Thyroid gland (tissue), 4 donors: ENCODE measurements around the gene ARMC5. TPM values are rescaled to one million over a fixed set of nuclear protein-coding genes. Genes with fewer than 3 reads are reported as not detected.

Source experiments
- DNase-seq, 2 donors: peaks; one replicate each; pipeline ENCODE4 v3.0.0-alpha.2; 2019
- H3K27ac ChIP-seq, 3 donors: fragments of 200-600 bp; sonication (generic); 1 replicate in 2 of 3; 2 replicates in 1 of 3; pipeline ENCODE4 v1.5.1; 2016 to 2019; ENCODE audit warnings: mild to moderate bottlenecking in 1 of 3, moderate library complexity in 1 of 3
- H3K27me3 ChIP-seq: fragments of 200-600 bp; sonication (generic); one replicate; pipeline ENCODE4 v1.5.1; 2019
- H3K36me3 ChIP-seq, 2 donors: fragments of 200-600 bp; sonication (generic); one replicate each; pipeline ENCODE4 v1.5.1; 2016 to 2019
- H3K4me1 ChIP-seq, 2 donors: fragments of 200-600 bp; sonication (generic); one replicate each; pipeline ENCODE4 v1.5.1; 2017 to 2019
- H3K4me3 ChIP-seq, 3 donors: fragments of 200-600 bp; sonication (generic); replicated peaks in 1 of 3; 1 replicate in 2 of 3; 2 replicates in 1 of 3; pipeline ENCODE4 v1.5.1; 2016; ENCODE audit warnings: mild to moderate bottlenecking in 1 of 3
- H3K9me3 ChIP-seq: fragments of 200-600 bp; sonication (generic); one replicate; pipeline ENCODE4 v1.5.1; 2017
- POLR2A ChIP-seq, 2 donors: fragments of 450-650 bp; IDR thresholded peaks; one replicate each; pipeline ENCODE4 v1.6.1; 2017; ENCODE audit warnings: antibody characterized with exemption in 2 of 2, mild to moderate bottlenecking in 2 of 2, moderate library complexity in 1 of 2
- WGBS, 2 donors: methylation state at CpG; one replicate each; pipeline ENCODE4 v1.1.5; 2017; 5-methylcytosine and 5-hydroxymethylcytosine counted together
- intact Hi-C: fragments of 100-400 bp; cut with DNase I; formaldehyde crosslinking; loops from one replicate; pipeline ENCODE4 v1.15.1; 2023
- total RNA-seq, 4 donors: library from RNA; depleted of rRNA; stranded (reverse); fragments of >200 nt; gene quantifications; one replicate each; pipeline ENCODE4 v1.2.3, GENCODE V29; 2016
- TF ChIP-seq, protein P1 (sequence below), 6 experiments: fragments of 200-600 bp in 3 of 6; fragments of 450-650 bp in 3 of 6; sonication (generic) in 3 of 6; IDR thresholded peaks; one replicate each; pipeline ENCODE4 v1.5.1; 2016 to 2019; ENCODE audit warnings: antibody characterized with exemption in 6 of 6, mild to moderate bottlenecking in 2 of 6, inconsistent platforms in 1 of 6, moderate library complexity in 1 of 6

Gene ARMC5
- total RNA-seq, 4 donors from 2014 or later = 13.2 to 18.0 (median 15.3) TPM

- 91 to 96% methylated on average over 21 to 25 of the region's 35 CpGs for WGBS, 2 donors
- intact Hi-C loops = loop anchor here (10.0 kb wide), 1 partner anchor 277 kb away; the partner anchor contains the start of gene FUS
- H3K36me3 ChIP-seq = peaks cover 22 to 23% of the 10 kb centered on the region in 2 donors
- no peak overlapping the region for H3K27ac ChIP-seq
- TF ChIP-seq, protein P1, sequence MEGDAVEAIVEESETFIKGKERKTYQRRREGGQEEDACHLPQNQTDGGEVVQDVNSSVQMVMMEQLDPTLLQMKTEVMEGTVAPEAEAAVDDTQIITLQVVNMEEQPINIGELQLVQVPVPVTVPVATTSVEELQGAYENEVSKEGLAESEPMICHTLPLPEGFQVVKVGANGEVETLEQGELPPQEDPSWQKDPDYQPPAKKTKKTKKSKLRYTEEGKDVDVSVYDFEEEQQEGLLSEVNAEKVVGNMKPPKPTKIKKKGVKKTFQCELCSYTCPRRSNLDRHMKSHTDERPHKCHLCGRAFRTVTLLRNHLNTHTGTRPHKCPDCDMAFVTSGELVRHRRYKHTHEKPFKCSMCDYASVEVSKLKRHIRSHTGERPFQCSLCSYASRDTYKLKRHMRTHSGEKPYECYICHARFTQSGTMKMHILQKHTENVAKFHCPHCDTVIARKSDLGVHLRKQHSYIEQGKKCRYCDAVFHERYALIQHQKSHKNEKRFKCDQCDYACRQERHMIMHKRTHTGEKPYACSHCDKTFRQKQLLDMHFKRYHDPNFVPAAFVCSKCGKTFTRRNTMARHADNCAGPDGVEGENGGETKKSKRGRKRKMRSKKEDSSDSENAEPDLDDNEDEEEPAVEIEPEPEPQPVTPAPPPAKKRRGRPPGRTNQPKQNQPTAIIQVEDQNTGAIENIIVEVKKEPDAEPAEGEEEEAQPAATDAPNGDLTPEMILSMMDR (IDR thresholded peaks at IDR 0.05) = no peak
- no peak for TF ChIP-seq POLR2A (IDR thresholded peaks at IDR 0.05)
- DNase-seq = no peak
- no peaks in the 10 kb centered on the region for H3K27me3 ChIP-seq
- no peak overlapping the region for H3K4me3 ChIP-seq
- H3K9me3 ChIP-seq = no peaks in the 10 kb centered on the region
- peaks cover 15 to 18% of the 10 kb centered on the region in 2 donors for H3K4me1 ChIP-seq
These were observed 2.9 kb downstream of the ARMC5 start for GRCh38 chr16:31461921-31462804.

- Histone ChIP-seq H3K4me1 (peaks cover 6 to 9% of the 10 kb centered on the region in 2 donors), H3K27me3 (no peaks in the 10 kb centered on the region), H3K27ac (no peak overlapping the region), H3K36me3 (peaks cover 22 to 23% of the 10 kb centered on the region in 2 donors), H3K4me3 (no peak overlapping the region), H3K9me3 (no peaks in the 10 kb centered on the region)
- intact Hi-C loops = loop anchor here (10.0 kb wide), 1 partner anchor 280 kb away; the partner anchor contains the start of gene FUS
- TF ChIP-seq POLR2A (IDR thresholded peaks at IDR 0.05) = no peak
- TF ChIP-seq, protein P1 (IDR thresholded peaks at IDR 0.05) = no peak
- 96 to 97% methylated on average over 33 of the region's 36 CpGs for WGBS, 2 donors
- DNase-seq = no peak
These were observed 5.1 kb downstream of the ARMC5 start for GRCh38 chr16:31464348-31464769.

- intact Hi-C loops = loop anchor here (10.0 kb wide), 1 partner anchor 280 kb away; the partner anchor contains the start of gene FUS
- Histone ChIP-seq H3K36me3 (peaks cover 22 to 23% of the 10 kb centered on the region in 2 donors), H3K4me3 (no peak overlapping the region)
These were observed 5.5 kb downstream of the ARMC5 start for GRCh38 chr16:31464781-31465260.

DNA sequence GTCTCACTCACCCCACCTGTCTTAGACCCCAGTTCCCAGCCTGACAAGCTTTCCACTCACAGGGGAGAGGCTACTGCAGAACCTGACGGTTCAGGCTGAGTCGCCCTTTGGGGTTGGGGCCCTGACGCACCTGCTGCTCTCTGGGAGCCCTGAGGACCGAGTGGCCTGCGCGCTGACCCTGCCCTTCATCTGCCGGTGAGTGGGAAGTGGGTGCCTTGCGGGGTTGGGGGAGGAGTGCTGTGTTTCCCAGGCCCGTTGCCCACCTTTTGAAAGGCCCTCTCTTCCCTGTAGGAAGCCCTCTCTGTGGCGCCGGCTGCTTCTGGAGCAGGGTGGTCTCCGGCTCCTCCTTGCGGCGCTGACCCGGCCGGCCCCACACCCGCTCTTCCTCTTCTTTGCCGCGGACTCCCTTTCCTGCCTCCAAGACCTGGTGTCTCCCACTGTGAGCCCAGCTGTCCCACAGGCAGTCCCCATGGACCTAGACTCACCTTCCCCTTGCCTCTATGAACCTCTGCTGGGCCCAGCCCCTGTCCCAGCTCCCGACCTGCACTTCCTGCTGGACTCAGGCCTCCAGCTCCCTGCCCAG, 6.6 kb downstream of the ARMC5 start:
- Histone ChIP-seq H3K36me3 (peaks cover 22 to 23% of the 10 kb centered on the region in 2 donors), H3K4me1 (no peaks in the 10 kb centered on the region), H3K4me3 (no peak overlapping the region), H3K9me3 (no peaks in the 10 kb centered on the region), H3K27ac (no peak overlapping the region), H3K27me3 (no peaks in the 10 kb centered on the region)
- WGBS, 2 donors = 93 to 96% methylated on average over 13 to 20 of the region's 20 CpGs
- DNase-seq = no peak
- intact Hi-C loops = loop anchor here (10.0 kb wide), 1 partner anchor 281 kb away; the partner anchor contains the start of gene FUS
- no peak for TF ChIP-seq POLR2A (IDR thresholded peaks at IDR 0.05)
- TF ChIP-seq, protein P1 (IDR thresholded peaks at IDR 0.05) = no peak

More at GRCh38 chr16:31464781-31465260, 5.5 kb downstream of the ARMC5 start:
- no peak for TF ChIP-seq POLR2A (IDR thresholded peaks at IDR 0.05)
- TF ChIP-seq, protein P1 (IDR thresholded peaks at IDR 0.05) = no peak
- Histone ChIP-seq H3K9me3 (no peaks in the 10 kb centered on the region), H3K4me1 (peaks cover 6 to 9% of the 10 kb centered on the region in 2 donors), H3K27ac (no peak overlapping the region), H3K27me3 (no peaks in the 10 kb centered on the region)
- DNase-seq = no peak
- 94 to 96% methylated on average over 6 to 11 of the region's 17 CpGs for WGBS, 2 donors
